ENCODE data around the gene NACC2. TPM values are rescaled to one million over a fixed set of nuclear protein-coding genes. Genes with fewer than 3 reads are reported as not detected.

Gene NACC2
- polyA plus RNA-seq, 1 donor (not counting 4 experiments of a cell fraction or from before 2014, with no cell fraction given), result 4.6 TPM

GRCh38 chr9:136117291-136117915 lies 22.3 kb upstream of the NACC2 start:
- no peak for FAIRE-seq
- no peak overlapping the region for H2AFZ ChIP-seq (ENCODE audit: control insufficient read depth, low read length)
- dilution Hi-C loops (cut with MboI; ENCODE audit: extremely low pct_ligation_motif_present, low sequenced_read_pairs), result no loop called here

GRCh38 chr9:136116360-136117098 lies 21.4 kb upstream of the NACC2 start:
- H3K4me3 ChIP-seq (ENCODE audit: control insufficient read depth in 2 of 3, extremely low read depth in 1 of 3, insufficient read depth in 2 of 3, low read depth in 1 of 3, low read length in 3 of 3), result no peak overlapping the region
- no peak overlapping the region for H3K9ac ChIP-seq (ENCODE audit: control insufficient read depth, extremely low read depth, insufficient read depth, low read length)
- peaks cover 20% of the 10 kb centered on the region for H3K79me2 ChIP-seq (ENCODE audit: control insufficient read depth, insufficient read depth, low read length)
- H3K9me1 ChIP-seq (ENCODE audit: control insufficient read depth, extremely low read depth, insufficient read depth, low read length), result no peaks in the 10 kb centered on the region
- H4K20me1 ChIP-seq (ENCODE audit: control insufficient read depth, extremely low read depth, insufficient read depth, low read length), result no peaks in the 10 kb centered on the region
- DNase-seq (ENCODE audit: low read depth, low spot score) (no peak), FAIRE-seq (no peak)
- peaks cover 24% of the 10 kb centered on the region for H3K4me1 ChIP-seq (ENCODE audit: control insufficient read depth, extremely low read depth, insufficient read depth, low read length)
- H3K27ac ChIP-seq (ENCODE audit: control insufficient read depth, insufficient read depth, low read length), result no peak overlapping the region
- H3K36me3 ChIP-seq (ENCODE audit: control insufficient read depth in 2 of 2, extremely low read depth in 1 of 2, insufficient read depth in 2 of 2, low read length in 2 of 2), result peaks cover 1 to 7% of the 10 kb centered on the region in 2 experiments
- no peak for TF ChIP-seq EZH2 (IDR thresholded peaks at IDR 0.05; ENCODE audit: low read length)
- no peak for TF ChIP-seq CTCF (optimal IDR thresholded peaks at IDR 0.05 in 1 of 3, IDR thresholded peaks at IDR 0.05 in 1 of 3, conservative IDR thresholded peaks at IDR 0.05 in 1 of 3; ENCODE audit: extremely low read depth in 1 of 3, insufficient read depth in 2 of 3, low read length in 3 of 3)
- no peak overlapping the region for H2AFZ ChIP-seq (ENCODE audit: control insufficient read depth, low read length)
- dilution Hi-C loops (cut with MboI; ENCODE audit: extremely low pct_ligation_motif_present, low sequenced_read_pairs), result no loop called here
- no peaks in the 10 kb centered on the region for H3K27me3 ChIP-seq (ENCODE audit: control insufficient read depth, extremely low read depth, insufficient read depth, low read length)
- no peaks in the 10 kb centered on the region for H3K9me3 ChIP-seq (ENCODE audit: control insufficient read depth, low read depth, low read length)
- no peak overlapping the region for H3K4me2 ChIP-seq (ENCODE audit: control insufficient read depth, extremely low read depth, insufficient read depth, low read depth, low read length)

More at GRCh38 chr9:136117291-136117915, 22.3 kb upstream of the NACC2 start:
- Histone ChIP-seq H3K36me3 (ENCODE audit: control insufficient read depth in 2 of 2, extremely low read depth in 1 of 2, insufficient read depth in 2 of 2, low read length in 2 of 2) (peaks cover 1 to 7% of the 10 kb centered on the region in 2 experiments), H3K4me1 (ENCODE audit: control insufficient read depth, extremely low read depth, insufficient read depth, low read length) (peaks cover 22% of the 10 kb centered on the region), H3K4me2 (ENCODE audit: control insufficient read depth, extremely low read depth, insufficient read depth, low read depth, low read length) (peak overlapping the region; percentile 94), H3K27ac (ENCODE audit: control insufficient read depth, insufficient read depth, low read length) (peak overlapping the region; percentile 71), H3K27me3 (ENCODE audit: control insufficient read depth, extremely low read depth, insufficient read depth, low read length) (no peaks in the 10 kb centered on the region), H3K4me3 (ENCODE audit: control insufficient read depth in 2 of 3, extremely low read depth in 1 of 3, insufficient read depth in 2 of 3, low read depth in 1 of 3, low read length in 3 of 3) (peak overlapping the region; percentile 78 to 85 (median 85)), H3K9me3 (ENCODE audit: control insufficient read depth, low read depth, low read length) (no peaks in the 10 kb centered on the region), H3K9ac (ENCODE audit: control insufficient read depth, extremely low read depth, insufficient read depth, low read length) (peak overlapping the region; percentile 87), H3K79me2 (ENCODE audit: control insufficient read depth, insufficient read depth, low read length) (peaks cover 20% of the 10 kb centered on the region), H3K9me1 (ENCODE audit: control insufficient read depth, extremely low read depth, insufficient read depth, low read length) (no peaks in the 10 kb centered on the region), H4K20me1 (ENCODE audit: control insufficient read depth, extremely low read depth, insufficient read depth, low read length) (no peaks in the 10 kb centered on the region)
- TF ChIP-seq CTCF (optimal IDR thresholded peaks at IDR 0.05 in 1 of 3, IDR thresholded peaks at IDR 0.05 in 1 of 3, conservative IDR thresholded peaks at IDR 0.05 in 1 of 3; ENCODE audit: extremely low read depth in 1 of 3, insufficient read depth in 2 of 3, low read length in 3 of 3) (no peak), EZH2 (IDR thresholded peaks at IDR 0.05; ENCODE audit: low read length) (no peak)
- DNase-seq (ENCODE audit: low read depth, low spot score), result no peak
